CD4-positive, alpha-beta T cell (primary cell): ENCODE results near the gene ZNRF4. TPM values are rescaled to one million over a fixed set of nuclear protein-coding genes. Genes with fewer than 3 reads are reported as not detected.

Source experiments
- ATAC-seq: fragments of 200-7000 bp; cut with Tn5 transposase; one replicate; pipeline ENCODE4 v1.10.0; 2022; ENCODE audit warnings: mild to moderate bottlenecking; ENCODE audit not compliant: poor library complexity
- CTCF ChIA-PET: fragments of 350-600 bp; sonication (Branson Sonifier 250); formaldehyde crosslinking; loops from one replicate; lab custom pipeline; 2021; ENCODE audit warnings: antibody characterized with exemption, inconsistent platforms; lab: Charles Lee
- POLR2A ChIA-PET: fragments of 350-600 bp; sonication (Branson Sonifier 250); formaldehyde crosslinking; loops from one replicate; lab custom pipeline; 2021; ENCODE audit warnings: antibody characterized with exemption, inconsistent platforms; lab: Charles Lee
- DNase-seq, 14 experiments: peaks; one replicate each; pipeline ENCODE4 v3.0.0-alpha.2; 2013 to 2020; ENCODE audit warnings: mixed read lengths in 2 of 14
- H3K27ac ChIP-seq, 2 donors: one replicate each; pipeline versions ENCODE4 v1.5.1 to v1.7.0; 2013; ENCODE audit warnings: low read length in 2 of 2, low read depth in 1 of 2, mild to moderate bottlenecking in 1 of 2
- H3K27me3 ChIP-seq, 2 experiments: 1 replicate in 1 of 2; 2 replicates in 1 of 2; pipeline versions ENCODE4 v1.6.1 to v1.7.0; 2013; ENCODE audit warnings: low read length in 2 of 2, control low read depth in 1 of 2, mild to moderate bottlenecking in 1 of 2, moderate library complexity in 1 of 2; ENCODE audit not compliant: insufficient read depth in 2 of 2, control insufficient read depth in 1 of 2
- H3K36me3 ChIP-seq: one replicate; pipeline ENCODE4 v1.6.1; 2013; ENCODE audit warnings: low read length, control low read depth; ENCODE audit not compliant: insufficient read depth
- H3K4me1 ChIP-seq: one replicate; pipeline ENCODE4 v1.6.1; 2013; ENCODE audit warnings: low read length, control low read depth; ENCODE audit not compliant: insufficient read depth
- H3K4me3 ChIP-seq: one replicate; pipeline ENCODE4 v1.5.1; 2013; ENCODE audit warnings: mild to moderate bottlenecking, low read length, moderate library complexity
- H3K9me3 ChIP-seq, 2 experiments: 1 replicate in 1 of 2; 2 replicates in 1 of 2; pipeline versions ENCODE4 v1.6.1 to v1.7.0; 2013; ENCODE audit warnings: low read length in 2 of 2, mild to moderate bottlenecking in 2 of 2, control low read depth in 1 of 2, moderate library complexity in 1 of 2; ENCODE audit not compliant: control insufficient read depth in 1 of 2, insufficient read depth in 1 of 2
- H3K27ac Mint-ChIP-seq: one replicate; pipeline ENCODE4 v1.8.0; 2020; ENCODE audit warnings: mixed read lengths
- H3K27me3 Mint-ChIP-seq: one replicate; pipeline ENCODE4 v1.8.0; 2021; ENCODE audit warnings: mixed read lengths
- H3K36me3 Mint-ChIP-seq: one replicate; pipeline ENCODE4 v1.8.0; 2021; ENCODE audit warnings: low read depth, mixed read lengths
- H3K4me1 Mint-ChIP-seq: one replicate; pipeline ENCODE4 v1.8.0; 2021; ENCODE audit warnings: low read depth, mixed read lengths
- H3K4me3 Mint-ChIP-seq: one replicate; pipeline ENCODE4 v1.8.0; 2020; ENCODE audit warnings: mild to moderate bottlenecking, mixed read lengths
- H3K9me3 Mint-ChIP-seq: one replicate; pipeline ENCODE4 v1.8.0; 2020; ENCODE audit warnings: mixed read lengths
- CTCF ChIP-seq: fragments of 200-600 bp; IDR thresholded peaks from one replicate; pipeline ENCODE4 v1.8.0; 2022; ENCODE audit warnings: antibody characterized with exemption, mild to moderate bottlenecking
- intact Hi-C, 2 experiments: fragments of 100-400 bp; cut with DNase I in 1 of 2; cut with micrococcal nuclease in 1 of 2; formaldehyde crosslinking; loops; one replicate each; pipeline versions ENCODE4 v1.15.1 to v1.9.0; 2023 to 2025; cut with DNase I, micrococcal nuclease
- total RNA-seq, 174 experiments: library from RNA in 2 of 174; stranded (reverse) in 2 of 174; gene quantifications; one replicate each; pipeline ENCODE4 v1.2.3 and lab custom pipeline; 2021 to 2026

The ZNRF4 gene
- total RNA-seq, 2 experiments from 2014 or later = not detected

GRCh38 chr19:5495792-5496191 lies 40.6 kb downstream of the ZNRF4 start:
- intact Hi-C loops = loop anchor here in 1 of 2 experiments (5.0 kb wide), 1 partner anchor 257 kb away; no protein-coding TSS in a partner anchor
- no peaks in the 10 kb centered on the region for H3K9me3 Mint-ChIP-seq
- Histone ChIP-seq H3K27ac (no peak overlapping the region), H3K9me3 (peaks cover 4 to 45% of the 10 kb centered on the region in 2 experiments), H3K36me3 (no peaks in the 10 kb centered on the region), H3K4me3 (no peak overlapping the region), H3K27me3 (peaks cover 49 to 57% of the 10 kb centered on the region in 2 experiments), H3K4me1 (no peaks in the 10 kb centered on the region)
- peaks cover 59% of the 10 kb centered on the region for H3K27me3 Mint-ChIP-seq
- H3K4me3 Mint-ChIP-seq = no peak overlapping the region
- no peak for DNase-seq
- H3K27ac Mint-ChIP-seq = no peak overlapping the region
- TF ChIP-seq CTCF = no peak
- no peaks in the 10 kb centered on the region for H3K4me1 Mint-ChIP-seq
- no peaks in the 10 kb centered on the region for H3K36me3 Mint-ChIP-seq
- POLR2A ChIA-PET = no interaction called here
- ATAC-seq = no peak
- CTCF ChIA-PET = no interaction called here

- TF ChIP-seq CTCF = no peak
- Mint-ChIP-seq H3K4me1 (no peaks in the 10 kb centered on the region), H3K9me3 (peaks cover 2% of the 10 kb centered on the region), H3K36me3 (no peaks in the 10 kb centered on the region), H3K4me3 (no peak overlapping the region), H3K27me3 (peaks cover 55% of the 10 kb centered on the region), H3K27ac (no peak overlapping the region)
- Histone ChIP-seq H3K27me3 (peaks cover 40 to 44% of the 10 kb centered on the region in 2 experiments), H3K4me3 (no peak overlapping the region), H3K36me3 (no peaks in the 10 kb centered on the region), H3K9me3 (peaks cover 15 to 51% of the 10 kb centered on the region in 2 experiments), H3K4me1 (no peaks in the 10 kb centered on the region), H3K27ac (no peak overlapping the region)
- ATAC-seq (no peak), DNase-seq (no peak)
- intact Hi-C loops = loop anchor here in 1 of 2 experiments (5.0 kb wide), 1 partner anchor 255 kb away; no protein-coding TSS in a partner anchor
- CTCF ChIA-PET = no interaction called here
- POLR2A ChIA-PET = no interaction called here
Measured at GRCh38 chr19:5497297-5497696, 42.1 kb downstream of the ZNRF4 start.

GRCh38 chr19:5498830-5499550 lies 43.8 kb downstream of the ZNRF4 start:
- H3K9me3 ChIP-seq = peaks cover 30 to 56% of the 10 kb centered on the region in 2 experiments
- H3K36me3 ChIP-seq = no peaks in the 10 kb centered on the region
- TF ChIP-seq CTCF = no peak
- peaks cover 6% of the 10 kb centered on the region for H3K36me3 Mint-ChIP-seq
- no peaks in the 10 kb centered on the region for H3K4me1 Mint-ChIP-seq
- POLR2A ChIA-PET = no interaction called here
- no peak overlapping the region for H3K4me3 Mint-ChIP-seq
- CTCF ChIA-PET = no interaction called here
- H3K4me3 ChIP-seq = no peak overlapping the region
- H3K4me1 ChIP-seq = no peaks in the 10 kb centered on the region
- peaks cover 50% of the 10 kb centered on the region for H3K27me3 Mint-ChIP-seq
- DNase-seq (no peak), ATAC-seq (no peak)
- peaks cover 9% of the 10 kb centered on the region for H3K9me3 Mint-ChIP-seq
- H3K27me3 ChIP-seq = peaks cover 28 to 30% of the 10 kb centered on the region in 2 experiments
- intact Hi-C loops = loop anchor here in 1 of 2 experiments (5.0 kb wide), 1 partner anchor 253 kb away; no protein-coding TSS in a partner anchor
- no peak overlapping the region for H3K27ac Mint-ChIP-seq
- no peak overlapping the region for H3K27ac ChIP-seq
